ENCODE results near the gene JPH2.

Gene JPH2

DNA sequence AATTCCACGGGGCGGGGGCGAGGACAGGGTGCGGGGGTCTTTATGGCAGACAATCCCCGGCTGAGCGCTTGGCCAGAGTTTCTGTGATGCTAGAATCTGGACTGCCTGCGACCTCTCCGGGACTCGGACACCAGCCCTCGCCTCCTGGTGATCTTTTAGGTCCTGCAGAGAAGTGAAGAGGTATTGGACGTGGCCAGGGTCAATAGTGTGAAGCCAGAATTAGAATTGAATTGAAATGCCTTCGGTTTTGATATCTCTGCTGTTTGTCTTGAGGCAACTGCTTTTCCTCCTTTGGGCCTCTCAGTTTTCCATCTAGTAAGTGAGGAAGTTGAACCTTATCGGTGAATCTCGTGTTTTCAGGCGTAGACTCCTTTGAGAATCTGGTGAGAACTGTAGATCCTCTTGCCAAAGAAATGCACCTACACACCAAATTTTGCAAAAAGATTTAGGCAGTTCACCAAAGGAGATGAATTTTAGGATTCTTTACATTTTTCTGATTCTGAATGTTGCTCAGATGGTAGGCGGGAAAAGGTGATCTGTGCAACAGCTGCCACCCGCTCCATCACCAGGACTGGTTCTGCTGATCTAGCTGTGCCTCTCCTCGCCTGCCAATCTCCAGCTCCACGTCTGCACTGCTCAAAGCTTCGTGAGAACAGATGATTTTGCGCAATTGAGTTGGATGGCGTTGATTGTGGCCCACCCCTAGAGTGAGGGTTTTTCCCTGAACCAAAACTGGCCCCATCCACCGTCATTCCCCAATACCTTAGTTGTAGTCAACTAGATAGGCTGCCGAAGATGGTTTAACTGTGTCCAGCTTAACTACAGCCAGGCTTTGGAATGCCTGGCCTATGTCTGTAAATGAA, 24.4 kb upstream of the JPH2 start:
- DNase-seq (ENCODE audit: low read depth), result no peak
- TF ChIP-seq, protein P1, sequence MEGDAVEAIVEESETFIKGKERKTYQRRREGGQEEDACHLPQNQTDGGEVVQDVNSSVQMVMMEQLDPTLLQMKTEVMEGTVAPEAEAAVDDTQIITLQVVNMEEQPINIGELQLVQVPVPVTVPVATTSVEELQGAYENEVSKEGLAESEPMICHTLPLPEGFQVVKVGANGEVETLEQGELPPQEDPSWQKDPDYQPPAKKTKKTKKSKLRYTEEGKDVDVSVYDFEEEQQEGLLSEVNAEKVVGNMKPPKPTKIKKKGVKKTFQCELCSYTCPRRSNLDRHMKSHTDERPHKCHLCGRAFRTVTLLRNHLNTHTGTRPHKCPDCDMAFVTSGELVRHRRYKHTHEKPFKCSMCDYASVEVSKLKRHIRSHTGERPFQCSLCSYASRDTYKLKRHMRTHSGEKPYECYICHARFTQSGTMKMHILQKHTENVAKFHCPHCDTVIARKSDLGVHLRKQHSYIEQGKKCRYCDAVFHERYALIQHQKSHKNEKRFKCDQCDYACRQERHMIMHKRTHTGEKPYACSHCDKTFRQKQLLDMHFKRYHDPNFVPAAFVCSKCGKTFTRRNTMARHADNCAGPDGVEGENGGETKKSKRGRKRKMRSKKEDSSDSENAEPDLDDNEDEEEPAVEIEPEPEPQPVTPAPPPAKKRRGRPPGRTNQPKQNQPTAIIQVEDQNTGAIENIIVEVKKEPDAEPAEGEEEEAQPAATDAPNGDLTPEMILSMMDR (IDR thresholded peaks at IDR 0.05; ENCODE audit: low read depth, low read length, missing control alignments), result no peak

DNA sequence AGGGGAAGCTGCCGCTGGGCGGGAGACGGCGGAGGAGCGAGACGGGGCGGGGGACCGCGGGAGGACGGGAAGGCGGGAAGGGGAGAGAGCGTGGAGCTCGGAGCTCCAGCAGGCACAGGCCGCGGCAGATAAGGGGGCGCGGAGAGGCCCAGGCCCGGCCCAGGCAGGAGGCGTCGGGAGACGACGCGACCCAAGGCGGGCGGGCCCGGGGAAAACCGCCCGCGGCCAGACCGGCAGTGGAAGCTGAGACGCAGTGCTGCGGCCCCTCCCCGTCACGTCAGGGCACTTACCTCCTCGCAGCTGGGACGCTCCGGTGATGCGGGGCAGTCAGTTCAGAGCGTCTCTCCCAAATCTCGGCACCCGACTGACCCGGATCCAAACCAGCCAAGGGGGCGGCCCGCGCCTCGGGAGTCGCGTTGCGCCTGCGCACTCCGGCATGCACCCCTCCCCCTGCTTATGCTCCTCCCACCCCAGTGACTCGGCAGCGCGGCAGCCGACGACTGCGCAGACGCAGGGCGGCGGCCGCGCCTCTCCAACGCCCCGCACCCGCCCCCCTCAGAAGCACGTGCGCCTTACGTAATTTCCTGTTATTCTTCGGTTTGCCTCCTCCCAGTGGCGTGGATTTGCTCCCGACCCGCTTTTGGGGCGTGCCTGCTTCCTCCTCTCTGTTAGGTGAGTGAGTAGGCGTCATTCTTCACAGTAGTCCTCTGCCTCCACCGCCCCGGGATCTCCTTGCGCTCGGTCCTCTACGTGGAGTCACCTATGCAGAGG, 23.6 kb upstream of the JPH2 start, which contains the start of gene OSER1:
Gene OSER1 (minus strand): TSS at position 366 of the 771 bp plus-strand sequence. CDS start 3,814 bp downstream, outside the sequence.
- peak; percentile 91 for DNase-seq (ENCODE audit: low read depth)
- peak within 1 kb of the TSS; percentile 93 for H3K4me3 ChIP-seq (ENCODE audit: low read depth, low read length)
- TF ChIP-seq, protein P1 (IDR thresholded peaks at IDR 0.05; ENCODE audit: low read depth, low read length, missing control alignments), result no peak

More for the DNA sequence above, 24.4 kb upstream of the JPH2 start:
- H3K4me3 ChIP-seq (ENCODE audit: low read depth, low read length), result peak overlapping the region; percentile 49

DNA sequence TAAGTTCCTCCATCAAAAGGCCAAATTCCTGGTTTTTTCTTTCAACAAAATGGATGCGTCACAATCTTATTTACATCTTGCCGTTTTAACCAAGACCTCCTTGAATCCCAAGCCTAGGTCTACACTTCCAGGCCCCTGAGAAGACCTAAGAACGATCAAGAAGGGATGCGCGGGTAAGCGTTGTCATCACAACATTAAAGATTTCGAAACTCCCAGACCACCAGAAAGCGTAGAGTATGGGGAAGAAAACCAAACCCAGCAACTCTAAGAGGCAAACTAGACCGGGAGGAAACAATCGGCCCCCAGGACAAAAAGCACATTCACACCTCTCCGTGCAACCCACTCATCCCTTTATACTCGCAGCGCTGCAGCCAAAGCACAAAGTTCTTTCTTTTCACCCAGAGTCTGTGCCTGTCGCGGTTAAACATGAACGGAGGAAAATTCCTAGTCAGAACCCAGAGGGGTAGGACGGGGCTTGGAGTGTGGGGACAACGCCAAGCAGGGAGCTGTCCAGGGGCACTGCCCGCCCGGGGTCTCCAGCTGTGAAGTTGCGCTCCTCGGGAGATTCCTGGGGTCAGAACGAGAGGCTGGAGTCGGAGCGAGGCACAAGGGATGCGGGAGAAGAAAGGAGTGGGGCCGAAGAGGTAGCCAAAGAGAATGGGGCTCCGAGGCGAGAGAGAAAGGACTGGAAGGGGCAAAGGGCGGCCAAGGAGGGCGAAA, 22.9 kb upstream of the JPH2 start:
- TF ChIP-seq, protein P1 (IDR thresholded peaks at IDR 0.05; ENCODE audit: low read depth, low read length, missing control alignments), result no peak
- no peak for DNase-seq (ENCODE audit: low read depth)
- H3K4me3 ChIP-seq (ENCODE audit: low read depth, low read length), result peak overlapping the region; percentile 93

DNA sequence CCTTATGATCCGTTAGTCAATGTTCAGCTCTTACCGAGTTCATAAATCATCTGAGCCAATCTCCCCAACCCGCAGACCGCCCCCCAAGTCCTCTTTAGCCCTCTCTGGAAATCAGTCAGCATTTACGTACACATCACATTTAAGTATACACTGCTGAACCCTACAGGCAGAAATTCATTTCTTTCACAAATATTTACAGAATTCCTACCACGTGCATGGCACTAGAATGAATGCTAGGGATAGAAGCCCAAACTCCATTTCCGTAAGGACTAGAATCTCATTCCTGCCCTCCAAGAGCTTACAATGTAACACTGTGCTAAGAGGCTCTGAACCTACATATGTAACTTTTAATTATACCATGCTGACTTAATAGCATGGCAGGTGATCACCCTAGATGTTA, 21.8 kb upstream of the JPH2 start:
- TF ChIP-seq, protein P1 (IDR thresholded peaks at IDR 0.05; ENCODE audit: low read depth, low read length, missing control alignments), result no peak
- no peak for DNase-seq (ENCODE audit: low read depth)
- H3K4me3 ChIP-seq (ENCODE audit: low read depth, low read length), result peak overlapping the region; percentile 93

DNA sequence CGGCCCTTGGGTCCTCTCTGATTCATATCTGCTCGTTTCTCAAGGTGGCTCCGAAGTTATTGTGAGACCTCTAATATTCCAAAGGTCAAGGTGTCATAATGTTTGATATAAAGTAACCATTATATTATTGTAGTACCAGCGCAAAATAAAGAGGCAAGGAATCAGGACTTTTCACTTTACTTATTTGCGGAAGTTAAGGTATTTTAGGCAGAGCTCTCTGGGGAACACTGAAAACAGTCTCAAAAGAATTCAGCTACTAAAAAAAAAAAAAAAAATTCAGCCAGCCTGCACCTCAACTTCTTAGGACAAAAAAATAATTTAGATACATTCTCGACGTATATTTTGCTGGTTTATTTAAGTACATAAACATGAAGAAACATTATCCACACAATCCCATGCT, 21.2 kb upstream of the JPH2 start:
- TF ChIP-seq, protein P1 (IDR thresholded peaks at IDR 0.05; ENCODE audit: low read depth, low read length, missing control alignments), result no peak
- no peak for DNase-seq (ENCODE audit: low read depth)
- H3K4me3 ChIP-seq (ENCODE audit: low read depth, low read length), result peak overlapping the region; percentile 93

DNA sequence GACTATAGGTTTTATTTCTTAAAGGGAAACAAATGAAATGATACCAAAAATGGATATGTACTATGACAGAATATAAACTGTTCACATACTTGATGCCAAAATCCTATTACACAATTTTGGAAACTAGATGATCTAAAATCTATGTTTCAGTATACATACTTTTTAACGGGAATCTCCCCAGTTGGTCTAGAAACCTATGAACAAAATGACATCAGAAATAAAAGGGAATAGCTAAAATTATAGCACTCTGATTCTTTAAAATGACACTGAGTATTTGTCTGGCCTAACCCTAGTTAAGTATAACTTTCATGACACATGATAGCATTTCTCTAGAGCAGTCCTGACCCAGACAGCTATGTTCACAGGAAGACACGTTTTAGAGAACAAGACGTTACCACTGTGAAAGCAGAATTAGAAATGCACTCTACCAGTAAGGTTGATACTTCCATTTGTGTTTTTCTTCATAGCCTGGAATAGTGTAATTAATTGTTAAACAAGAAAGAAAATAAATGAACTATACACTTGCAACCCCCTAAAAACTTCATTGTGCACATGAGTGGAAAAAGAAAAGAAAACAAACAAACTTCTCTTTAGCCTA, 20.2 kb upstream of the JPH2 start:
- TF ChIP-seq, protein P1 (IDR thresholded peaks at IDR 0.05; ENCODE audit: low read depth, low read length, missing control alignments), result no peak

More for the DNA sequence above, 20.2 kb upstream of the JPH2 start:
- no peak for DNase-seq (ENCODE audit: low read depth)
- H3K4me3 ChIP-seq (ENCODE audit: low read depth, low read length), result no peak overlapping the region

Measured in GM12864 (cell line).